ENCODE data around the gene FREM1.

- TF ChIP-seq EZH2phosphoT487 (IDR thresholded peaks at IDR 0.05; ENCODE audit: borderline replicate concordance, low read length) (no peak), CTCF (conservative IDR thresholded peaks at IDR 0.05; ENCODE audit: low read depth, low read length) (no peak)
Measured at GRCh38 chr9:14752871-14753270, 157.4 kb downstream of the FREM1 start.

Data from PC-3 (cell line).